ENCODE data around the gene POLR2B. TPM values are rescaled to one million over a fixed set of nuclear protein-coding genes. Genes with fewer than 3 reads are reported as not detected.

Gene POLR2B
- total RNA-seq, 1 experiment from 2014 or later, result 108 TPM

DNA sequence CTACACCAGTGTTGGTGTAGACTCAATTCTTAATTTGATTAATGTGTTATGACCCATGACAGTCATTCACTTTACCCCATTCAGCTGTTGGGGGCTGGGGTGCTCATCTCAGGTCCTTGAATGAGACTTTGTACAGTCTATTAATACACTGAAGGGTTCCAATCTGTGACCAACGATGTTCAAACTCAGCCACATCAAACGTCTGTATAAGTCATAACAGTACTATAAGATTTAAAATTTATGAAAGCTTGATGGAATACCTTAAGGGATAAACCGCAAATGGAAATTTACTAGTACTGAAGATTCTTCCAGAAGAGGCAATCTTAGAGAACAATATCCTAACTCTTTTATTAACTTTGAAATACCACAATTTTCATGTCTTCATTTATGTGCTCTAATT, 37.3 kb upstream of the POLR2B start:
- Histone ChIP-seq H3K14ac (ENCODE audit: insufficient read depth, low read length) (no peak overlapping the region), H2BK5ac (ENCODE audit: insufficient read length, low read length) (no peak overlapping the region), H2BK12ac (ENCODE audit: insufficient read length, low read depth, low read length) (no peak overlapping the region), H2BK120ac (ENCODE audit: low read depth, low read length, poor library complexity, severe bottlenecking) (no peak overlapping the region), H4K8ac (replicated peaks; ENCODE audit: insufficient read length, low read depth, low read length) (no peak overlapping the region), H2AK5ac (ENCODE audit: insufficient read length, low read length) (no peak overlapping the region), H3K4me1 (ENCODE audit: insufficient read depth, low read length) (no peaks in the 10 kb centered on the region), H2BK15ac (ENCODE audit: low read depth, low read length) (no peak overlapping the region), H3K4ac (ENCODE audit: low read depth, low read length) (no peak overlapping the region), H3K79me2 (ENCODE audit: insufficient read depth, low read length) (no peaks in the 10 kb centered on the region), H3K79me1 (ENCODE audit: insufficient read depth, low read depth, low read length, poor library complexity, severe bottlenecking) (no peaks in the 10 kb centered on the region), H3K23me2 (ENCODE audit: insufficient read length, low read depth, low read length, poor library complexity, severe bottlenecking) (no peaks in the 10 kb centered on the region), H3K18ac (ENCODE audit: insufficient read length, low read depth, low read length) (no peak overlapping the region), H3K4me2 (ENCODE audit: insufficient read depth, insufficient read length, low read length) (no peak overlapping the region), H3K27me3 (ENCODE audit: insufficient read depth, low read length) (no peaks in the 10 kb centered on the region), H3K23ac (ENCODE audit: insufficient read length, low read depth, low read length) (no peak overlapping the region), H3K9ac (ENCODE audit: extremely low read depth, insufficient read length, low read length) (no peak overlapping the region), H3K27ac (ENCODE audit: insufficient read length, low read depth, low read length) (no peak overlapping the region), H4K91ac (ENCODE audit: insufficient read length, low read depth, low read length) (no peak overlapping the region), H3K9me3 (ENCODE audit: control insufficient read depth, low read depth, low read length) (no peaks in the 10 kb centered on the region), H4K20me1 (ENCODE audit: control insufficient read depth, insufficient read depth, insufficient read length) (no peaks in the 10 kb centered on the region), H3T11ph (ENCODE audit: low read length) (no peak overlapping the region), H2BK20ac (ENCODE audit: low read depth, low read length, poor library complexity, severe bottlenecking) (no peak overlapping the region), H3K56ac (ENCODE audit: insufficient read length, low read depth, low read length) (no peak overlapping the region), H4K5ac (ENCODE audit: insufficient read length, low read depth, low read length) (no peak overlapping the region), H2AFZ (ENCODE audit: low read length) (no peak overlapping the region)
- H3K4me3 Mint-ChIP-seq, result no peak overlapping the region
- no peaks in the 10 kb centered on the region for H3K4me1 Mint-ChIP-seq
- peaks cover 0 to 13% (median 10%) of the 10 kb centered on the region in 3 experiments; a peak in 4 of 7 replicates for H3K36me3 Mint-ChIP-seq (ENCODE audit: insufficient read depth in 1 of 3, low read depth in 3 of 3)
- H3K9me3 Mint-ChIP-seq, result no peaks in the 10 kb centered on the region
- no peak for DNase-seq
- no CpG with 5 or more reads among the region's 3 CpGs for WGBS (ENCODE audit: extremely low coverage, insufficient read length, low lambda C conversion rate)
- no peaks in the 10 kb centered on the region for H3K27me3 Mint-ChIP-seq (ENCODE audit: low read depth)
- no peak overlapping the region for H3K27ac Mint-ChIP-seq
- TF ChIP-seq, protein P1, sequence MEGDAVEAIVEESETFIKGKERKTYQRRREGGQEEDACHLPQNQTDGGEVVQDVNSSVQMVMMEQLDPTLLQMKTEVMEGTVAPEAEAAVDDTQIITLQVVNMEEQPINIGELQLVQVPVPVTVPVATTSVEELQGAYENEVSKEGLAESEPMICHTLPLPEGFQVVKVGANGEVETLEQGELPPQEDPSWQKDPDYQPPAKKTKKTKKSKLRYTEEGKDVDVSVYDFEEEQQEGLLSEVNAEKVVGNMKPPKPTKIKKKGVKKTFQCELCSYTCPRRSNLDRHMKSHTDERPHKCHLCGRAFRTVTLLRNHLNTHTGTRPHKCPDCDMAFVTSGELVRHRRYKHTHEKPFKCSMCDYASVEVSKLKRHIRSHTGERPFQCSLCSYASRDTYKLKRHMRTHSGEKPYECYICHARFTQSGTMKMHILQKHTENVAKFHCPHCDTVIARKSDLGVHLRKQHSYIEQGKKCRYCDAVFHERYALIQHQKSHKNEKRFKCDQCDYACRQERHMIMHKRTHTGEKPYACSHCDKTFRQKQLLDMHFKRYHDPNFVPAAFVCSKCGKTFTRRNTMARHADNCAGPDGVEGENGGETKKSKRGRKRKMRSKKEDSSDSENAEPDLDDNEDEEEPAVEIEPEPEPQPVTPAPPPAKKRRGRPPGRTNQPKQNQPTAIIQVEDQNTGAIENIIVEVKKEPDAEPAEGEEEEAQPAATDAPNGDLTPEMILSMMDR (conservative IDR thresholded peaks at IDR 0.05), result no peak

All from H9 (cell line).